IPS-NIHi11 (cell line): ENCODE results near the gene ARMC5.

Experiments used
- DNase-seq: peaks from one replicate; pipeline ENCODE4 v3.0.0; 2012; ENCODE audit warnings: mixed read lengths, low spot score

ARMC5 gene

DNA sequence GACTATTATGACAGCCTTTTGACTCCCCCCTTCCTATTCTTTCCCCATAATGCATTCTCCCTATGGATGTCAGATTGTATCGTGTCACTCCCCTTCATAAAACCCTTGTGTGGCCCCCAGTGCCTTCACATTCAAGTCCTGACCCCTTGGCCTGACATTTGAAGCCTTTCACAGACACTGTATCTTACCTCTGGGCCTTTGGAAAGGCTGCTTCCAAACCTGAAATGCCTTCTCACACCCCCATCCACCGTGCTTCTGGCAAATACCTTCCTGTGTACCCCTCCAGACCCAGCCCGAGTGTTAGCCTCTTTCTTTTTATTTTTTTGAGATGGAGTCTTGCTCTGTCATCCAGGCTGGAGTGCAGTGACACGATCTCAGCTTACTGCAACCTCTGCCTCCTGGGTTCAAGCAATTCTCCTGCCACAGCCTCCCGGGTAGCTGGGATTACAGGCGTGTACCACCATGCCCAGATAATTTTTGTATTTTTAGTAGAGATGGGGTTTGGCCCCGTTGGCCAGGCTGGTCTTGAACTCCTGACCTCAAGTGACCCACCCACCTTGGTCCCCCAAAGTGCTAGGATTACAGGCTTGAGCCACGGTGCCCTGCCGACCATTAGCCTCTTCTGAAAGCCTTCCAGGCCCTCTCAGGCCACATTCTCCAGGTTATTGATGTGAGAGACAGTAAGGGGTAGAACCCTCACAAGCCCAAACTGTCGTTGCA, 2.1 kb downstream of the ARMC5 start:
- no peak for DNase-seq

DNA sequence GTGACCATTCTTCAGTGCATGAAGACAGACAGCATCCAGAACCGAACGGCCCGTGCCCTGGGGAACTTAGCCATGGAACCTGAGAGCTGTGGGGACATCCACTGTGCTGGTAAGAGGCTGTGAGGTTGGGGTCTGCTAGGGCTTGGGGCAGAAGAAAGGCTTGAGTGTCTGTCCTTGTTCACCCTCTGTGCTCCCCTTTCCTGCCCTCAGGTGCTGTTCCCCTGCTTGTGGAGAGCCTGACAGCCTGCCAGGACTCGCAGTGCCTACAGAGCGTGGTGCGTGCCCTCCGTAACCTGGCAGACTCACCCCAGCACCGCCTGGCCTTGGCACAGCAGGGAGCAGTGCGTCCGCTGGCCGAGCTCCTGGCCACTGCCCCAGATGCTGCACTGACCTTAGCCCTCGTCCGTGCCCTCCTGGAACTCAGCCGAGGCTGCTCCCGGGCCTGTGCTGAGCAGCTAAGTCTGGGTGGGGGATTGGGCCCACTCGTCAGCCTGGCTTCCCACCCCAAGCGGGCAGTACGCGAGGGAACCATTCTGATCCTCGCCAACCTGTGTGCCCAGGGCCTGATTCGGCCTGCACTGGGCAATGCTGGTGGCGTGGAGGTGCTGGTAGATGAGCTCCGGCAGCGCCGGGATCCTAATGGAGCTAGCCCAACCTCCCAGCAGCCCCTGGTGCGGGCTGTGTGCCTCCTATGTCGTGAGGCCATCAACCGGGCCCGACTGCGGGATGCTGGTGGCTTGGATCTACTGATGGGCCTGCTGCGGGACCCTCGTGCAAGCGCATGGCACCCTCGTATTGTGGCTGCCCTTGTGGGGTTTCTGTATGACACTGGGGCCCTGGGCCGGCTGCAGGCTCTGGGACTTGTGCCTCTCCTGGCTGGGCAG, 2.9 kb downstream of the ARMC5 start:
- DNase-seq = no peak

DNA sequence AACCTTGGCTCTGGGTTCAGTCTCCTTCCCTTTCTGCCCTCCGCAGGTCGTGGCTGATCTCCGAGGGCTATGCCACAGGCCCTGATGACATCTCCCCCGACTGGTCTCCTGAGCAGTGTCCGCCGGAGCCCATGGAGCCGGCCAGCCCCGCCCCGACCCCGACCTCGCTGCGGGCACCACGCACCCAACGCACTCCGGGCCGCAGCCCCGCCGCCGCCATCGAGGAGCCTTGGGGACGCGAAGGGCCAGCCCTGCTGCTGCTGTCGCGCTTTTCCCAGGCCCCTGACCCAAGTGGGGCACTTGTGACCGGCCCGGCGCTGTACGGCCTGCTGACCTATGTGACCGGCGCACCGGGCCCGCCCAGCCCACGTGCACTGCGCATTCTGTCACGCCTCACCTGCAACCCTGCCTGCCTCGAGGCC, 5.1 kb downstream of the ARMC5 start:
- no peak for DNase-seq

DNA sequence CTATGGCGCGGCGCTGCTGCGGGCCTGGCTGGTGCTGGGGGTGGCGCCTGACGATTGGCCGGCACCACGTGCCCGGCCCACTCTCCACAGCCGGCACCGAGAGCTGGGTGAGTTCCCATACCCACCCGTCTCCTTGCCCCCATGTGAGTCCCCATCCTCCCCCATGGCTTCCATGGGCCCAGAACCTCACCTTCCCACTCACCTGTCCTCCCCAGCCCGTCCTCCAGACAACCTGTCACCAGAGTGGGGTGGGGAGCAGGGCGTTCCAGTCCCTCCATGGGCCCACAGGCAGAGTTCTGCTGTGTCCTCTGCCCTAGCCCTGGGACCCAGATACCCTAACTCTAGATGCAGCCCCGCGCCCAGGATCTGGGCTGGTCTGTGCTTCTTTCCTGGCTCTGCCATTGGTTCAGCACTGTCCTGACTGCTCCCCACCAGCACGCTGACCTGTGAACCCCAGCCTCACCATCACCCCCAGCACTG, 5.5 kb downstream of the ARMC5 start:
- no peak for DNase-seq

DNA sequence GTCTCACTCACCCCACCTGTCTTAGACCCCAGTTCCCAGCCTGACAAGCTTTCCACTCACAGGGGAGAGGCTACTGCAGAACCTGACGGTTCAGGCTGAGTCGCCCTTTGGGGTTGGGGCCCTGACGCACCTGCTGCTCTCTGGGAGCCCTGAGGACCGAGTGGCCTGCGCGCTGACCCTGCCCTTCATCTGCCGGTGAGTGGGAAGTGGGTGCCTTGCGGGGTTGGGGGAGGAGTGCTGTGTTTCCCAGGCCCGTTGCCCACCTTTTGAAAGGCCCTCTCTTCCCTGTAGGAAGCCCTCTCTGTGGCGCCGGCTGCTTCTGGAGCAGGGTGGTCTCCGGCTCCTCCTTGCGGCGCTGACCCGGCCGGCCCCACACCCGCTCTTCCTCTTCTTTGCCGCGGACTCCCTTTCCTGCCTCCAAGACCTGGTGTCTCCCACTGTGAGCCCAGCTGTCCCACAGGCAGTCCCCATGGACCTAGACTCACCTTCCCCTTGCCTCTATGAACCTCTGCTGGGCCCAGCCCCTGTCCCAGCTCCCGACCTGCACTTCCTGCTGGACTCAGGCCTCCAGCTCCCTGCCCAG, 6.6 kb downstream of the ARMC5 start:
- no peak for DNase-seq

DNA sequence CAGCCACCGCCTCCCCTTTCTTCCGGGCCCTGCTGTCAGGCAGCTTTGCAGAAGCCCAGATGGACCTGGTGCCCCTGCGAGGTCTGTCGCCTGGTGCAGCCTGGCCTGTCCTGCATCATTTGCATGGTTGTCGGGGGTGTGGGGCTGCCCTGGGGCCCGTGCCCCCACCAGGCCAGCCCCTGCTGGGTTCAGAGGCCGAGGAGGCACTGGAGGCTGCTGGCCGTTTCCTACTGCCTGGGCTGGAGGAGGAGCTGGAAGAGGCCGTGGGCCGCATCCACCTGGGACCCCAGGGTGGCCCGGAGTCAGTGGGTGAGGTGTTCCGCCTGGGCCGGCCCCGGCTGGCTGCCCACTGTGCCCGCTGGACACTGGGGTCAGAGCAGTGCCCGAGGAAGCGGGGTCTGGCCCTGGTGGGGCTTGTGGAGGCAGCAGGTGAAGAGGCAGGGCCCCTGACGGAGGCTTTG, 7.1 kb downstream of the ARMC5 start:
- no peak for DNase-seq

DNA sequence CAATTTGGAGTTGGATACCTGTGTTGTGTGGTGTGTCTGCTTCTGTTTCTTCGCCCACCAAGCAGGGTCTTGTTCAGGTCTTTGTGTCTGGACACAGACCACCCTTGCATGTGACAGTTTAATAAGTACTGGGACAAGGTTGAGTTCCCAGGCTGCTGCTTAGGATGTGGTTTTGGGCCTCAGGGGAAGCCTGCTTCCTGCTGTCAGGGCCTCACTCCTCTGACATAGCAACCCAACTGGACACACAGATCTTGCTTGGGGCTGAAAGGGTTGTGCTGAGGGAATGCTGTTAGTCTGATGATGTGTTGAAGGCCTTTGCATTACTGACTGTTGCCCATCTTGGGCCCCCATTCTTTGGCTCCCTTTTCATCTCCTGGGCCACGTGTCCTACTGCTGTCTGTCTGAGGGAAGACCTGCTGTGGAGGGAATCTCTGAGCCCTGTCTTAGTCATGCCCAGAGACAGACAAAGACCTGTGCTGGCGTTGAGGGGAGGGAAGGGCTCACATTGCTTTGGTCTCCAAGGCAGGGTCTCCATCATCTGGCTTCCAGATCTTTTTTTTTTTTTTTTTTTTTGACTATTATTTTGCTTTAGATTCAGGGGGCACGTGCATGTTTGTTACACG, 8.0 kb downstream of the ARMC5 start:
- no peak for DNase-seq

DNA sequence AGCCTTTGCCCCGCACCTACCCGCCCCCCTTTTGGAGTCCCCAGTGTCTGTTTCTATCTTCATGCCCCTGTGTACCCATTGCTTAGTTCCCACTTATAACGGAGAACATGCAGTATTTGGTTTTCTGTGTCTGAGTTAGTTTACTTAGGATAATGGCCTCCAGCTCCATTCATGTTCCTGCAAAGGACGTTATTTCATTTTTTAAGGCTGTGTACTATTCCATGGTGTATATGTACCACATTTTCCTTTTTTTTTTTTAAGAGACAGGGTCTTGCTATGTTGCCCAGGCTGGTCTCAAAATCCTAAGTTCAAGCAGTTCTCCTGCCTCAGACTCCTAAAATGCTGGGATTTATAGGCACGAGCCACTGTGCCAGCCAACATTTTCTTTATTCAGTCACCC, 8.6 kb downstream of the ARMC5 start:
- no peak for DNase-seq

DNA sequence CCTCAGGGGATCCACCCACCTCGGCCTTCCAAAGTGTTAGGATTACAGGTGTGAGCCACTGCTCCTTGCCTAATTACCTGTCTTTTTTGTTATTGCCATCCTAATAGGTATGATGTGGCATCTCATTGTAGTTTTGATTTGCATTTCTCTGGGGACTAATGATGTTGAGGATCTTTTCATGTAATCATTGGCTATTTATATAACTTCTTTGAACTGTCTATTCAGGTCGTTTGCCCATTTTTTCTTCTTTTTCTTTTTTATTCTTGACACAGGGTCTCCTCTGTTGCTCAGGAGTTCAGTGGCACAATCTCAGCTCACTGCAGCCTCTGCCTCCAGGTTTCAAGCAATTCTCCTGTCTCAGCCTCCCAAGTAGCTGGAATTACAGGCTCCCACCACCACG, 11.3 kb downstream of the ARMC5 start:
- DNase-seq = no peak

DNA sequence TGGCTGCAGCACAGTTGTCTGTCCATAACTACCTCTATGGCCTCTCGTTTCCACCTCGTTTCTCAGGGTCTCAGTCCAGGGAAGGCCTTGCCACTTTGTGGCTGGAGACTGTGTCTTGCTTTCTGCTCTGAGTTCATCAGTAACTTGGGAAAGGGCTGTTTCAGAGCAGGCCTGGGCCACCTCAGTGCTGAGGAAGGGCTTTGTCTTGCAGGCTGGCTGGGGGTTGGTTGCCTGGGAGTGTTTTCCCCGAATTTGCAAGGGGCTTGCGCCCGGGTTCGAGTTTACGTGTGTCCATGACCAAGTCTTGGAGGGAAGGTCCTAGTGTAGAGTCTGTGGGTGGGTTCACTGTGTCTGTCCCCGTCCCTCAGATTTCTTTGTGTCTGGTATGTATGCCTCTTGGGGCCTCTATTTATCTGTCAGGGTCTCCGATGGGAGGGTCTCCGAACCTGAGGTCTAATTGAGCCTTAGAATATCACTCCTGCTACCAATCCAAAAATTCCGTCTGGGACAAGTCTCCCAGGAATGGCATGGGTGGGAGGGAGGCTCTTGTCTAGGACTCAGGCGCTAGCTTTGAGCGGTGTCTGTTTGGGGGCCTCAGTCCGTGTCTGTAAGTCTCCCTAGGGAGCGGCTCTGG, 12.1 kb downstream of the ARMC5 start:
- no peak for DNase-seq

DNA sequence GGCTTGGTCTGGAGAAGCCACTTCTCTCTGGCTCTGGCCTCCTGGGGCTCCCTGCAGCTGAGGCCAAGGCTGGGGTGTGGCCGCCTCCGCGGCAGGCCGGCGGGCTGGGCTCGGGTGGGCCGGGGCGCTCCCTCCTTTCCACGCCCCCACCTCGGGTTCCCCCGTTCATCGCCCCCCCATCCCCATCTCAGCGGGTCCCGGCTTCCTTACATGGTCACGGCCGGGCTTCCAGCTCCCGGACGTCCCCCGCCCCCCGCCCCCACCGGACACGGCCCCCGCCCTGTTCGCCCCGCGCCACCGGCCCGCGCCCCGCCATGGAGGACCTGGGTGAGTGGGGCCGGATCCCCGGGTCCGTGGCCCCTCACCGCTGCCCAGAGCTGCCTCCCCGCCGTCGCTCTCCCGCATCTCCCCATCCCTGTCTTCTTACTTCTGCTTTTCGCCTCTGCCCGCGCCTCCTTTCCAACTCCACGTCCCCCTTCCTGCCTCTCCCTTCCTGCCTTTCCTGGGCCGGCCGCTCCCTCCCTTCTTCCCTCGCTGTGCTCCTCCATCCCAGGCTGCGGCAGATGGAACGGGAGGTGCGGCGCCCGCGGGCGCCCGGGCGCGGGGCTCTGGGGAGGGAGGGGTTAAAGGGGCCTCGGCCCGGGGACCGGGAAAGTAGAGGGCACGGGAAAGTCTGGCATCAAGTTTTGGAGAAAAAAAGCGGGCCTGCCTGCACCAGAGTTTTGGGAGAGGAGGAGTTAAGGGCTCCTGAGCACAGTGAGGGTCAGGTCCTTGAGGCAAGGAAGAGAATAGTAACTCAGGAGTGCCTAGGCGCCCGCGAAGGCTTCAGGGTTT, 12.8 kb downstream of the ARMC5 start, which contains the start of gene TGFB1I1:
TGFB1I1 (plus strand) TSS at position 278 of the 834 bp plus-strand sequence; CDS start at position 315, 37 bp downstream.
- peak; percentile 72 for DNase-seq

DNA sequence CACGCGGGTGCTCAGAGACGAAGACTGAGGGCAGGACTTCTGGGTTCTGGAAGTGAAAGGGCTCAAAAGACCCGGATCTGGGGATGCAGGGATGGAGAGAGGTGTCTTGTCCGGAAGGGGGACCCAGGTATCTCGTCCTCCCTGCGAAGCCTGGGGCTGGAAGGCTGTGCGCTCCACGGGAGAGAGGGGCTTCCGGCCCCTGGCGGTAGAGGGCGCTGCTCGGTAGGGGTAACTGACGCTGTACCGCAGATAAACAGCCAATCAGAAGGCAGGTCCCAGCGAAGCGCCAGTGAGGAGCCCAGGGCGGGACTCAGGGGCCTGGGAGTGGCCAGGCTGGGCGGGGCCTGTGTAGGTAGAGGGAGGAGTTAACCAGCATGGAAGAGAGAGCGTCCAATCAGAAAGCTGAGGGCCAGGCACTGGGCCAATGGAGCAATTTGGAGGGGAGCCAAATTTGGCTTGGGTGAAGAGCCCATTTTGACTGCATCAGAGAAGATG, 13.5 kb downstream of the ARMC5 start:
- DNase-seq = peak; percentile 91

DNA sequence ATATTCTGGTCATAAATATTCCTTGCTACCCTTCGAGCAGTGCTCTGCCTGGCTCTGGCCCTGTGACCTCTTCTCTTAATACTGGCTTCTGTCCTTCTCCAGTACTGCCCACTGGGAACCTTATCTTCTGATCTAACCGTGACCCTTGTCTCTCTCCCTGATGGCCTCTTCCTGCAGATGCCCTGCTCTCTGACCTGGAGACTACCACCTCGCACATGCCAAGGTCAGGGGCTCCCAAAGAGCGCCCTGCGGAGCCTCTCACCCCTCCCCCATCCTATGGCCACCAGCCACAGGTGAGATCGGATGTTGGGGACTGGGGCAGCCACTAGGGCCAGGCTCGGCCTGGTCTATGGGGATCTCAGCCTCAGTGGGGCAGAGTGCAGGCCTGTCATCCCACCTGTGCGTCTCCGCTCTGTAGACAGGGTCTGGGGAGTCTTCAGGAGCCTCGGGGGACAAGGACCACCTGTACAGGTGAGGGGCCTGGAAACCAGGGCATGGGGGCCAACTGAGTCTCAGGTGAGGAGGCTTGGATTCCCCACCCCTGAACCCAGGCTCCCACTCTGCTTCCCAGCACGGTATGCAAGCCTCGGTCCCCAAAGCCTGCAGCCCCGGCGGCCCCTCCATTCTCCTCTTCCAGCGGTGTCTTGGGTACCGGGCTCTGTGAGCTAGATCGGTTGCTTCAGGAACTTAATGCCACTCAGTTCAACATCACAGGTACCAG, 14.1 kb downstream of the ARMC5 start:
- DNase-seq = no peak

DNA sequence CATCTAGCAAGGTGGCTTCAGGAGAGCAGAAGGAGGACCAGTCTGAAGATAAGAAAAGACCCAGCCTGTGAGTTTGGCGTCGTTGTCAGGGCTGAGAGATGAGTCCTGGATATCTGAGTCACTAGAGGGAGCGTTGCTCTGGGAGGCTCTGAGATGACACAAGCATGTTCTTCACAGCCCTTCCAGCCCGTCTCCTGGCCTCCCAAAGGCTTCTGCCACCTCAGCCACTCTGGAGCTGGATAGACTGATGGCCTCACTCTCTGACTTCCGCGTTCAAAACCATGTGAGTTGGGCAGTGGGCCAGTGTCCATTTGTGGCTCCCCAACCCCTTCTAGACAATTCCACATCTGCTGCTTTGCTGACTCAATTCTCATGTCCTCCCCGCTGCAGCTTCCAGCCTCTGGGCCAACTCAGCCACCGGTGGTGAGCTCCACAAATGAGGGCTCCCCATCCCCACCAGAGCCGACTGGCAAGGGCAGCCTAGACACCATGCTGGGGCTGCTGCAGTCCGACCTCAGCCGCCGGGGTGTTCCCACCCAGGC, 14.9 kb downstream of the ARMC5 start:
- no peak for DNase-seq

DNA sequence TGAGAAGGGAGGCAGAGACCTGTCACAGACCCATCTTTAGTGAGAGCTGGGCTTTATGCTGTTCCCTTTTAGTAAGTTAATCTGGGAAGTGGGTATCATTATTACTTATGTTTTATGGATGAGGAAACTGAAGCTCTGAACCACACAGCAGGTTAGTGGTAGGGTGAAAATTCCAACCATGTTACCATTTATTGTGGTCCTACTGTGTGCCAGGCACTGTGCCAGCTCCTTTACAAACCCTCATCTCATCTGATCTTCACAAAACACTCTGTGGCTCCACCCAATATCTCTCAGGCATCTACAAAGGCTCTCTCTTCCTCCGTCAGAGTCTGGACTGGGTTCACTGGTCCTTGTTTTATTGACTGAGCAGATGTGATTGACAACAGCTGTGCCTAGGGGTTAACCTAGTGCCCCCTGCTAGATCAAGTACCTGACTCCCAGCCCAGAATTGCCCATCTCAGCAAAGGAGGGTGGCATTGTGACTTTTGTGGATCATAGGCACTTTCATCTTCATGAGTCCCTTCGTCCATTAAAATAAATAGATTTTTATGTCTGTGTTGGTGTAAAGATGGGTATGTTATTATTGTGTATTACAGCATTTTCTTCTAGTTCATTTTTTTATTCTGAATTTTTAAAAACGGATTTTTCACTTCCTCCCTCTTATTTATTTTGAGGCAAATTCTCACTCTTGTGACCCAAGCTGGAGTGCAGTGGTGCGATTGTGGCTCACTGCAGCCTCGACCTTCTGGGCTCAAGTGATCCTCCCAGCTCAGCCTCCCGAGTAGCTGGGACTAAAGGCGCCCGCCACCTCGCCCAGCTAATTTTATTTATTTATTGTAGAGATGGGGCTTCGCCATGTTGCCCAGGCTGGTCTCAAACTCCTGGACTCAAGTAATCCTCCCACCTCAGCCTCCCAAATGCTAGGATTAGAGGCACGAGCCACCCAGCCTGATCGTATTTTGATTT, 15.8 kb downstream of the ARMC5 start:
- no peak for DNase-seq

DNA sequence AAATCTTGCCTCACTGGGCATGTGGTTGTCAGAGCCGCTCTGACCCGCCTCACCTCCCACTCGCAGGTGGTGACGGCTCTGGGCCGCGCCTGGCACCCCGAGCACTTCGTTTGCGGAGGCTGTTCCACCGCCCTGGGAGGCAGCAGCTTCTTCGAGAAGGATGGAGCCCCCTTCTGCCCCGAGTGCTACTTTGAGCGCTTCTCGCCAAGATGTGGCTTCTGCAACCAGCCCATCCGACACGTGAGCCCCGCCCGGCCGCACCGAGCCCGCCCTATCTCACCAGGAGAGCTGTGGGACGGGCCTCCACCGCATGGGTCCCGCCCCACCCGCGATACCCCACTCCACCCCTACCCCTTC, 16.6 kb downstream of the ARMC5 start:
- DNase-seq = no peak

DNA sequence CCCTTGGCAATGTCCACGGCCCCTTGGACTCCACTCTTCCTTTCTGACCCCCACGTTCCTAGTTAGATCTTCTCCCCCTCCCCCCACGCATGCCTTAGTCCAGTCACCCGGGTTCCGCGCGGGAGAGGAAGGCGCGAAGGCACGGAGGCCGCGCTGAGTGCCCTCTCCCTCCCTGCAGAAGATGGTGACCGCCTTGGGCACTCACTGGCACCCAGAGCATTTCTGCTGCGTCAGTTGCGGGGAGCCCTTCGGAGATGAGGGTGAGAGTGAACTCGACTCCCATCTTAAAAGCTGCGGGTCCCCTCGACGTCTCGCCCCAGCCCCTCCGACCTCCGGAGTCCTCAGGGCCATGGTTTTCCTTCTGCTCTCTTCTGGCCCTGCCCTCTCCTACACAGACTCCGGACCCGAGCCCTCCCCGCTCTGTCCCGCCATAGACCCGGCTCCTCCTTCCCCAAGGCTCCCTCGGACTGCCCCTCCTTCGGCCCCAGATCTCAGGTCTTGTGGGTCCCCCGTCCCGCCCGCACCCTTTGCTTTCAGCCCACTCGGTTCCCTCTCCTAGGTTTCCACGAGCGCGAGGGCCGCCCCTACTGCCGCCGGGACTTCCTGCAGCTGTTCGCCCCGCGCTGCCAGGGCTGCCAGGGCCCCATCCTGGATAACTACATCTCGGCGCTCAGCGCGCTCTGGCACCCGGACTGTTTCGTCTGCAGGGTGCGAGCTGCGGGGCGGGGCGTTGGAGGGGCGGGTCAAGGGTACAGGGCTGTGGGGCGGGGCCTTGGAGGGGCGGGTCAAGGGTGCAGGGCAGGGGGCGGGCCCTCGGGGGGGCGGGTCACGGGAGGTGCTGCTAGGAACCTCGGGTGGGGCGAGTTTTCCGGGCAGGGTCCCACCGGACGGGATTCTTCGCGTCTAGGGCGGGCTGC, 17.3 kb downstream of the ARMC5 start:
- DNase-seq = peak; percentile 80
